Measurements from ENCODE around the gene BTBD16.

DNA sequence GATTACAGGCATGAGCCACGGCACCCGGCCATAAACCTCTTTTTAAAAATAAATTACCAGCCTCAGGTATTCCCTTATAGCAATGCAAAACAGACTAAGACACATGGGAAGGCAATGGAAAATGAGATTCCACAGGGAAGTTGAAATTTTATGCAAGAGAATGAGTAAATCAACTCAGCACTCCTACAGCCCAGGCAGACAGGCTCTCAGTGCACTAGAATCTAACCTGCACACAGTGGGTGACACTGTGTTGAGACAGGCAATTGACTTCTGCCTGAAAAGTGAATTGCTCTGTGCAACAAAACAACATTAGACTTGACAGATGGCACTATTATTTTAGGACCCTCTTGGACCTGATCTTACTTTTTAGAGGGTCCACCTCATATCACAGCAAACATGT lies 83.3 kb downstream of the BTBD16 start:
- TF ChIP-seq, protein P1, sequence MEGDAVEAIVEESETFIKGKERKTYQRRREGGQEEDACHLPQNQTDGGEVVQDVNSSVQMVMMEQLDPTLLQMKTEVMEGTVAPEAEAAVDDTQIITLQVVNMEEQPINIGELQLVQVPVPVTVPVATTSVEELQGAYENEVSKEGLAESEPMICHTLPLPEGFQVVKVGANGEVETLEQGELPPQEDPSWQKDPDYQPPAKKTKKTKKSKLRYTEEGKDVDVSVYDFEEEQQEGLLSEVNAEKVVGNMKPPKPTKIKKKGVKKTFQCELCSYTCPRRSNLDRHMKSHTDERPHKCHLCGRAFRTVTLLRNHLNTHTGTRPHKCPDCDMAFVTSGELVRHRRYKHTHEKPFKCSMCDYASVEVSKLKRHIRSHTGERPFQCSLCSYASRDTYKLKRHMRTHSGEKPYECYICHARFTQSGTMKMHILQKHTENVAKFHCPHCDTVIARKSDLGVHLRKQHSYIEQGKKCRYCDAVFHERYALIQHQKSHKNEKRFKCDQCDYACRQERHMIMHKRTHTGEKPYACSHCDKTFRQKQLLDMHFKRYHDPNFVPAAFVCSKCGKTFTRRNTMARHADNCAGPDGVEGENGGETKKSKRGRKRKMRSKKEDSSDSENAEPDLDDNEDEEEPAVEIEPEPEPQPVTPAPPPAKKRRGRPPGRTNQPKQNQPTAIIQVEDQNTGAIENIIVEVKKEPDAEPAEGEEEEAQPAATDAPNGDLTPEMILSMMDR (IDR thresholded peaks at IDR 0.05; ENCODE audit: poor library complexity) = no peak
- no peak for TF ChIP-seq EZH2 (IDR thresholded peaks at IDR 0.05; ENCODE audit: borderline replicate concordance)
- no peak for TF ChIP-seq EZH2phosphoT487 (IDR thresholded peaks at IDR 0.05; ENCODE audit: low read depth, severe bottlenecking, unreplicated experiment)
